ENCODE data around the gene PPTC7.
A peak's percentile ranks its signal among the peaks of the same experiment; 100 is the strongest.

Gene PPTC7

DNA sequence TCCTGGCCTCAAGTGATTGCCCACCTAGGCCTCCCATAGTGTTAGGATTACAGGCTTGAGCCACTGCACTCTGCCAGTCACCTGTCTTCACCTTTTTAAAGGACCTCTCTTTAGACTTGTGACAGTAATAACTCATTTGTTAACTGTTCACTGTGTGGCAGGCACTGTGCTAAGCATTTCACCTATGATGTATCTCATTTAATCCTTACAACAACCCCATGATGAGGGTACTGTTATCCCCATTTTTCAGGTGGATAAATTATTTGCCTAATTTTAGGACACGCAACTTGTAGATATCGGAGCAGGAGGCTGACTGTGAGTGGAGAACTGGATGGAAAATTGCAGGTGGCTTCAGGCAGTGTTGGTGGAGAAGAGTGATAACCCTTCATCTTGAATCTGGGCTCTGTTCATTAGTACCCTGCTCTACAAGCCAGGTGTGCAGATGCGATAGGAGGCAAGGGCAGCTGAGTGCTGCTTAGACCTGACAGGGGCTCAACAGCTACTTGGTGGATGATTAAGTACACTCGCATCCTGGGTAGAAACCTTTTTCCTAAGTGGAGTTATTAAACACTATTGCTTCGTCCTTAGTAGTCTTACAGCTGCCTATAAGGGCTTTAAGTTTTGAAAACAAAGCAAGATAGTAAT is 33.5 kb upstream of the PPTC7 start:
- Histone ChIP-seq H3K27ac (ENCODE audit: low read length) (no peak overlapping the region), H3K4me2 (ENCODE audit: low read length) (no peak overlapping the region), H3K79me2 (ENCODE audit: low read length) (no peaks in the 10 kb centered on the region), H3K4me3 (ENCODE audit: low read length) (no peak overlapping the region), H3K27me3 (ENCODE audit: low read depth, low read length) (no peaks in the 10 kb centered on the region), H4K20me1 (ENCODE audit: insufficient read depth, low read length) (no peaks in the 10 kb centered on the region), H3K36me3 (replicated peaks; ENCODE audit: low read depth, low read length) (peaks cover 6% of the 10 kb centered on the region), H3K9ac (ENCODE audit: low read length) (no peak overlapping the region), H3K4me1 (ENCODE audit: low read length) (peaks cover 39% of the 10 kb centered on the region), H2AFZ (ENCODE audit: low read depth, low read length) (no peak overlapping the region), H3K9me3 (ENCODE audit: insufficient read depth, low read length) (no peaks in the 10 kb centered on the region)
- TF ChIP-seq, protein P1, sequence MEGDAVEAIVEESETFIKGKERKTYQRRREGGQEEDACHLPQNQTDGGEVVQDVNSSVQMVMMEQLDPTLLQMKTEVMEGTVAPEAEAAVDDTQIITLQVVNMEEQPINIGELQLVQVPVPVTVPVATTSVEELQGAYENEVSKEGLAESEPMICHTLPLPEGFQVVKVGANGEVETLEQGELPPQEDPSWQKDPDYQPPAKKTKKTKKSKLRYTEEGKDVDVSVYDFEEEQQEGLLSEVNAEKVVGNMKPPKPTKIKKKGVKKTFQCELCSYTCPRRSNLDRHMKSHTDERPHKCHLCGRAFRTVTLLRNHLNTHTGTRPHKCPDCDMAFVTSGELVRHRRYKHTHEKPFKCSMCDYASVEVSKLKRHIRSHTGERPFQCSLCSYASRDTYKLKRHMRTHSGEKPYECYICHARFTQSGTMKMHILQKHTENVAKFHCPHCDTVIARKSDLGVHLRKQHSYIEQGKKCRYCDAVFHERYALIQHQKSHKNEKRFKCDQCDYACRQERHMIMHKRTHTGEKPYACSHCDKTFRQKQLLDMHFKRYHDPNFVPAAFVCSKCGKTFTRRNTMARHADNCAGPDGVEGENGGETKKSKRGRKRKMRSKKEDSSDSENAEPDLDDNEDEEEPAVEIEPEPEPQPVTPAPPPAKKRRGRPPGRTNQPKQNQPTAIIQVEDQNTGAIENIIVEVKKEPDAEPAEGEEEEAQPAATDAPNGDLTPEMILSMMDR (IDR thresholded peaks at IDR 0.05; ENCODE audit: low read depth, low read length): no peak
- no peak for TF ChIP-seq EZH2phosphoT487 (IDR thresholded peaks at IDR 0.05; ENCODE audit: low read depth)

DNA sequence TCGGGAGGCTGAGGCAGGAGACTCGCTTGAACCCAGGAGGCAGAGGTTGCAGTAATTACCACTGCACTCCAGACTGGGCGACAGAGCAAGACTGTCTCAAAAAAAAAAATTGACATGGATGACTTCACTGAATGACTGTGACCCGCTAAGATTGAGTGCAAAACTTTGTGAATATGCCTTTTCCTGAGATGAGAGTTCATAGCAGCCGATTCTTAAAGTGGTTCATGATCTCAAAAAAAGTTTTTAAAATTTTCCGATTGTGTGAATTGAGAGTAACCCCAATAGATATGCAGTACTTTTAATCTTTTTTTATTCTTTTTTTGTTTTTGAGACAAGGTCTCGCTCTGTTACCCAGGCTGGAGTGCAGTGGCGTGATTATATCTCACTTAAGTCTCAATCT is 32.1 kb upstream of the PPTC7 start:
- no peaks in the 10 kb centered on the region for H3K27me3 ChIP-seq (ENCODE audit: low read depth, low read length)
- peaks cover 29% of the 10 kb centered on the region for H3K4me1 ChIP-seq (ENCODE audit: low read length)
- no peak overlapping the region for H3K27ac ChIP-seq (ENCODE audit: low read length)
- H2AFZ ChIP-seq (ENCODE audit: low read depth, low read length): no peak overlapping the region
- peaks cover 6% of the 10 kb centered on the region for H3K36me3 ChIP-seq (replicated peaks; ENCODE audit: low read depth, low read length)
- no peaks in the 10 kb centered on the region for H3K79me2 ChIP-seq (ENCODE audit: low read length)
- H3K4me2 ChIP-seq (ENCODE audit: low read length): peak overlapping the region; percentile 68
- 0 out of 2 replicates have a peak overlapping the region, but pooled peaks have one; percentile 67 for H3K9ac ChIP-seq (ENCODE audit: low read length)
- peak overlapping the region; percentile 84; the same call in 1 of the 2 replicates for H3K4me3 ChIP-seq (ENCODE audit: low read length)
- no peaks in the 10 kb centered on the region for H3K9me3 ChIP-seq (ENCODE audit: insufficient read depth, low read length)
- TF ChIP-seq, protein P1 (IDR thresholded peaks at IDR 0.05; ENCODE audit: low read depth, low read length): no peak
- TF ChIP-seq EZH2phosphoT487 (IDR thresholded peaks at IDR 0.05; ENCODE audit: low read depth): no peak
- H4K20me1 ChIP-seq (ENCODE audit: insufficient read depth, low read length): no peaks in the 10 kb centered on the region

DNA sequence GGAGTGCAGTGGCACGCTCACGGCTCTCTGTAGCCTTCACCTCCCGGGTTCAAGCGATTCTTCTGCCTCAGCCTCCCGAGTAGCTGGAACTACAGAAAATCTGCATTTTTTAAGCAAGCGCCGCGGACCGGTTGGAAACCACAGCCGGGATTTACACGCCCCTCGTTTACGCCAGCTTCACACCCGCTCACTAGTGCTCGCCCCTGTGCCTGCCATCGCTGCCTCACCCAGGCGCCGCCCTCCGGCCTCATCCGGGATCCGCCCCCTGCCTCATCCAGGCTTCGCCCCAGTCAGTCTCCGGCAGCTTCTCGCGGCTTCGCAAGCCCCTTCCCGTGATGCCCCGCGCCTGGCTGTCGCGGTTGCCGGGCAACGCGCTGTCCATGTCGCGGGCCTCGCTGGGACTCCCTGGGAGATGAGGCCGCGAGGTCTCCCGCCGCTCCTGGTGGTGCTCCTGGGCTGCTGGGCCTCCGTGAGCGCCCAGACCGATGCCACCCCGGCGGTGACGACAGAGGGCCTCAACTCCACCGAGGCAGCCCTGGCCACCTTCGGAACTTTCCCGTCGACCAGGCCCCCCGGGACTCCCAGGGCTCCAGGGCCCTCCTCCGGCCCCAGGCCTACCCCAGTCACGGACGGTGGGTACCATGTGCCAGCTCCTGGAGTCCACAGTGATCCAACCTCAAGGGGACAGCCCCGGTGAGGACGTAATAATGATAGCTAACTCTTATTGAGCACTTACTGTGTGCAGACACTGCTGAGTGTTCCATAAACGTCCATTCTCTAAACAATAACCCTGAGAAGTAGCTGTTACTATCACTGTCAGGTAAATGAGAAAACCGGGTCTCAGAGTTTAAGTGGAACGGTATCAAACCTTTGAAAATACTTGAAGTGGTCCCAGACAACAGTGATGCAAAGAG is 30.9 kb upstream of the PPTC7 start, which contains the start of gene TCTN1:
TSS of gene TCTN1 (plus strand) at position 359 of the 914 bp plus-strand sequence. CDS start at position 413, 54 bp downstream.
- Histone ChIP-seq H3K4me3 (ENCODE audit: low read length) (peak within 1 kb of the TSS; percentile 84), H3K36me3 (replicated peaks; ENCODE audit: low read depth, low read length) (peaks cover 6% of the 10 kb centered on the region), H3K27me3 (ENCODE audit: low read depth, low read length) (no peaks in the 10 kb centered on the region), H3K4me2 (ENCODE audit: low read length) (peak within 1 kb of the TSS; percentile 68), H2AFZ (ENCODE audit: low read depth, low read length) (peak within 1 kb of the TSS; percentile 62), H3K9ac (ENCODE audit: low read length) (peak within 1 kb of the TSS; percentile 71), H3K9me3 (ENCODE audit: insufficient read depth, low read length) (no peaks in the 10 kb centered on the region), H3K79me2 (ENCODE audit: low read length) (no peaks in the 10 kb centered on the region), H4K20me1 (ENCODE audit: insufficient read depth, low read length) (no peaks in the 10 kb centered on the region), H3K4me1 (ENCODE audit: low read length) (peaks cover 22% of the 10 kb centered on the region), H3K27ac (ENCODE audit: low read length) (peak within 1 kb of the TSS; percentile 2; the same call in 1 of the 2 replicates)
- TF ChIP-seq EZH2phosphoT487 (IDR thresholded peaks at IDR 0.05; ENCODE audit: low read depth): no peak
- TF ChIP-seq, protein P1 (IDR thresholded peaks at IDR 0.05; ENCODE audit: low read depth, low read length): no peak
